Activated naive CD8-positive, alpha-beta T cell treated with anti-CD3 and anti-CD28 coated beads for 36 hours (primary cell): ENCODE data around the gene PTGR1. TPM values are rescaled to one million over a fixed set of nuclear protein-coding genes. Genes with fewer than 3 reads are reported as not detected.
"Not testable (repeated sequence)": the region's sequence is repeated elsewhere in the genome, so short reads cannot be mapped to it uniquely, and the experiment has no call there.

ENCODE experiments used
- DNase-seq: peaks from one replicate; pipeline ENCODE4 v3.0.0; 2021
- H3K27ac Mint-ChIP-seq: one replicate; pipeline ENCODE4 v1.8.0; 2022; ENCODE audit warnings: mild to moderate bottlenecking, moderate library complexity, mixed read lengths
- H3K27me3 Mint-ChIP-seq: one replicate; pipeline ENCODE4 v1.8.0; 2022; ENCODE audit warnings: mild to moderate bottlenecking, mixed read lengths
- H3K36me3 Mint-ChIP-seq: one replicate; pipeline ENCODE4 v1.8.0; 2021; ENCODE audit warnings: mild to moderate bottlenecking, mixed read lengths
- H3K4me1 Mint-ChIP-seq: one replicate; pipeline ENCODE4 v1.8.0; 2021; ENCODE audit warnings: mixed read lengths
- H3K4me3 Mint-ChIP-seq: one replicate; pipeline ENCODE4 v1.8.0; 2022; ENCODE audit warnings: mild to moderate bottlenecking, moderate library complexity, mixed read lengths
- H3K9me3 Mint-ChIP-seq: one replicate; pipeline ENCODE4 v1.8.0; 2022; ENCODE audit warnings: mixed read lengths
- total RNA-seq, 2 experiments: library from RNA; stranded (reverse); gene quantifications; one replicate each; pipeline ENCODE4 v1.2.3, GENCODE V29; 2021

The PTGR1 gene
- total RNA-seq, 2 experiments from 2014 or later = 1.3 to 1.9 TPM

- Mint-ChIP-seq H3K36me3 (no peaks in the 10 kb centered on the region), H3K9me3 (no peaks in the 10 kb centered on the region), H3K4me3 (peak overlapping the region; percentile 80), H3K27ac (no peak overlapping the region), H3K27me3 (peaks cover 51% of the 10 kb centered on the region), H3K4me1 (peaks cover 19% of the 10 kb centered on the region)
- peak; percentile 53 for DNase-seq
Observed at GRCh38 chr9:111597852-111598732, 1.4 kb downstream of the PTGR1 start.

DNA sequence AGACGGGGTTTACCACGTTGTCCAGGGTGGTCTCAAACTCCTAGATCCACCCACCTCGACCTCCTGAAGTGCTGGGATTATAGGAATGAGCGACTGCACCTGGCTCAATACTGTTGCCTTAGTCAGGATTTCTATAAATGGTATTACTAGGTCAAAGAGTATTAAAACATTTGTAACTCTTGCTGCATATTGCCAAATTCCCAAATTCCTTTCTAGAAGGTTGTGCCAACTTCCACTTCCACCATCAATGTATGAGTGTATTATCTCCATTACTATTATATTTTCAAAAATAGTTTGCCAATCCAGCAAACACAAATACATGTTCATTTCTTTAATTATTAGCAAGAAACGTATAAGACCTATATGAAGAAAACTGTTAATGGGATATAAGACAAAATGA lies 10.6 kb downstream of the PTGR1 start:
- H3K36me3 Mint-ChIP-seq = no peaks in the 10 kb centered on the region
- no peak overlapping the region for H3K4me3 Mint-ChIP-seq
- H3K27ac Mint-ChIP-seq = no peak overlapping the region
- no peaks in the 10 kb centered on the region for H3K27me3 Mint-ChIP-seq
- no peaks in the 10 kb centered on the region for H3K4me1 Mint-ChIP-seq
- no peaks in the 10 kb centered on the region for H3K9me3 Mint-ChIP-seq
- DNase-seq = no peak

GRCh38 chr9:111586378-111586777 lies 13.1 kb downstream of the PTGR1 start:
- H3K36me3 Mint-ChIP-seq = no peaks in the 10 kb centered on the region
- no peaks in the 10 kb centered on the region for H3K9me3 Mint-ChIP-seq
- no peaks in the 10 kb centered on the region for H3K27me3 Mint-ChIP-seq
- no peaks in the 10 kb centered on the region for H3K4me1 Mint-ChIP-seq
- no peak overlapping the region for H3K4me3 Mint-ChIP-seq
- DNase-seq = no peak
- H3K27ac Mint-ChIP-seq = no peak overlapping the region

DNA sequence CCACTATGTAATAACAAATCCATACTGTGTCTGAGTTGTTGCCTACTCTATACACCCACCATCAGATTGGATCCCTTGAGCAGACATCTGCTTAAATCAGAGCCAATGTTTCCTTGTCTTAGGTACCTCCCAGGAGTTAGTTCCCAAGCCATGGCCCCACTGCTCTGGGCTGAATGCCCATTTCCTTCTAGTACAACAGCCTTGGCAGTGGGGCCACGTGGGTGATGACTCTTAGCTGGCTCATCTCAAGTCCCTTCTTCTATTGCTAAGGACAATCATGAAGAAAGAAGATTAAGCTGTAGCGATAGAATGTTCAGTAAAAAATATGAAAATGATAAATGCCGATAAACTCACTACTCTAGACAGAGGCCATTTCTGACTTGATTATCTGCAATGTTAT lies 16.6 kb downstream of the PTGR1 start:
- DNase-seq = no peak
- H3K27ac Mint-ChIP-seq = no peak overlapping the region
- no peaks in the 10 kb centered on the region for H3K27me3 Mint-ChIP-seq
- no peaks in the 10 kb centered on the region for H3K9me3 Mint-ChIP-seq
- H3K4me1 Mint-ChIP-seq = no peaks in the 10 kb centered on the region
- no peaks in the 10 kb centered on the region for H3K36me3 Mint-ChIP-seq
- H3K4me3 Mint-ChIP-seq = no peak overlapping the region

DNA sequence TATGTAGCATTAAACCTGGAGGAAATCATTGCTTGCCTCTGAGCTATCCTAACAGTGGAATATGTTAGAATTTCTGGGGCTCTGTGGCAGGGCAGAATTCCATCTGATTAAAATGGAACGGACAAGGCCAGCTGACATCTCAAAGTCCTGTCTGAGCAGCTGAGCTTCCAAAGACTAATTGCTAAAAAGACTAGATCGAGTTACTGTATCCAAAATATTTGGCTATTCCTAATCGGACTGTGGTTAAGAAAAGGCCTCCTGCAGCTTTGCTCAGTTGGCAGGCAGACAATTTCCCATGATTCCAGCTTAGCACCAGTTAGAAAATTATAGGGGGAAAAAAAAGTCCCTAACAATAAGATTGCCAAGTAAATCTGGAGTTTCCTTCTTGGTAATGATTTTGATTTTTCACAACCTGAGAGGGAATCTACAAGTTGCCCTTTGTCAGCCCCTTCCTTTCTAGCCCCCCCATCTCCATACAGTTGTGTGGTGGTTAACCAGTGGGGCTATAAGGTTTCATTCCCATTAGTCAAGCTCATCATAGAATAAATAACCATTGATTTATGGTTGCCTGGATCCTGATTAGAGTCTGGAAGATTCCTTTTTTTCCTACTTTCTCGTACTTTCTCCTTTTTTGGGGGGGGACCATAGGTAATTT lies 26.4 kb downstream of the PTGR1 start:
- Mint-ChIP-seq H3K27me3 (peaks cover 10% of the 10 kb centered on the region), H3K4me3 (no peak overlapping the region), H3K36me3 (peaks cover 13% of the 10 kb centered on the region), H3K4me1 (no peaks in the 10 kb centered on the region), H3K27ac (no peak overlapping the region), H3K9me3 (peaks cover 19% of the 10 kb centered on the region)
- DNase-seq = no peak

DNA sequence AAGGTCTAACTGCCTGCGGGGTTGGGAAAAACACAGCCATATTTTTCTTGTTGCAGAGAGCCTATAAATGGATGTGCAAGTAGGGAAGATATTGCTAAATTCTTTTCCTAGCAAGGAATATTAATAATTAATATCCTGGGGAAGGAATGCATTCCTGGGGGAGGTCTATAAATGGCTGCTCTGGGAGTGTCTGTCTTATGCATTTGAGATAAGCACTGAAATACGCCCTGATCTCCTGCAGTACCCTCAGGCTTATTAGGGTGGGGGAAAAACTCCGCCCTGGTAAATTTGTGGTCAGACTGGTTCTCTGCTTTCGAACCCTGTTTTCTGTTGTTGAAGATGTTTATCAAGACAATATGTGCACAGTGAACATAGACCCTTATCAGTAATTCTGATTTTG lies 31.3 kb downstream of the PTGR1 start:
- H3K27me3 Mint-ChIP-seq, DNase-seq, H3K27ac Mint-ChIP-seq, H3K4me3 Mint-ChIP-seq, H3K4me1 Mint-ChIP-seq: not testable (repeated sequence)
- H3K36me3 Mint-ChIP-seq = peaks cover 24% of the 10 kb centered on the region
- H3K9me3 Mint-ChIP-seq = peaks cover 33% of the 10 kb centered on the region

DNA sequence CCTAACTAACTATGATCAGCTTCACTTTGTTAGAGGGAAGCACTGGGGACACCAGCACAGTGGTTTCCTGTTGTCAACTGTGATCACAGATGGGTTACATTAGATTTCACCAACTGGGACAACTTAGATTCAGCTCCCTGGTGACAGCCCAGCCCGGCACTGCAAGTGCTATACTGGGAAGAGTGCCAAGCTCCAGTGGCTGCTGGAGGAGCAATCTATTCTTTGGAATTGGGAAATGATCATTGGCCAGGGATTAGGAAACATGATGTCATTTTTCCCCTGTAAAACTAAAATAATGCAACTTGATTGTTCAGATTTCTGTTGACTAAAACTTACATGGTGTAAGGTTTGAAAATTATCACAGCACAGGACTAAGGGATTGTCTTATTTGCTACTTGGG lies 33.2 kb downstream of the PTGR1 start:
- H3K27ac Mint-ChIP-seq = no peak overlapping the region
- no peaks in the 10 kb centered on the region for H3K27me3 Mint-ChIP-seq
- H3K36me3 Mint-ChIP-seq = peaks cover 29% of the 10 kb centered on the region
- H3K4me3 Mint-ChIP-seq = no peak overlapping the region
- no peaks in the 10 kb centered on the region for H3K4me1 Mint-ChIP-seq
- peaks cover 33% of the 10 kb centered on the region for H3K9me3 Mint-ChIP-seq
- DNase-seq = no peak

- Mint-ChIP-seq H3K27me3 (no peaks in the 10 kb centered on the region), H3K9me3 (peaks cover 18% of the 10 kb centered on the region), H3K27ac (no peak overlapping the region), H3K36me3 (peaks cover 29% of the 10 kb centered on the region), H3K4me1 (no peaks in the 10 kb centered on the region), H3K4me3 (no peak overlapping the region)
- DNase-seq = no peak
Observed at GRCh38 chr9:111561165-111561719, 38.2 kb downstream of the PTGR1 start.

DNA sequence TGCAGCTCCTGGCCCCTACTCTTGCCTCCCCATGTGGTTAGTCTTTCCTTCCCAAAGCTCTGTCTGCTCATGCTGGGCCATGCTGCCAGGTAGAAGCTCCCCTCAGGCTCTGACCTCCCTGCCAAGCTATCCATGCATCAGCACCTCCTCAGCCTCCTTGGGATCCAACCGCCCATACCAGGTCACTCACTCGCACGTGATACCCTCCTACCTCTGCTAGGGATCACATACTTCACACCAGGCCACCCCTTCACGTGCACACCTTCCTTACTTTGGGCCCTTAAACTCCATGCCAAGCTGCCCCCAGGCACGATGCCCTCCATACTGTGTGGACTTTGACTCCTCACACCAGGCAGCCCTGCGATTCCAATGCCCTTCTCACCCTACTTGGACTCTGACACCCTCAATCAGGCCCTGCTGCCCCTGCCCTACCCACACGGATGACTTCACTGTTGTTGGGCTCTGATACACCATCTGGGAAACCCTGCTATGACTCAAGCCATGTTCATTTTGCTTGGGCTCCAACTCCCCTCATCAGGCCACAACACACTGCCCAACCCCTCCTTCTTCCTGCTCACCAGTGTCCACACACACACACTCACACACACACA lies 40.3 kb downstream of the PTGR1 start:
- Mint-ChIP-seq H3K36me3 (peaks cover 45% of the 10 kb centered on the region), H3K27ac (no peak overlapping the region), H3K4me3 (no peak overlapping the region), H3K9me3 (peaks cover 35% of the 10 kb centered on the region), H3K4me1 (no peaks in the 10 kb centered on the region), H3K27me3 (no peaks in the 10 kb centered on the region)
- DNase-seq = no peak

- not testable (repeated sequence) for H3K4me3 Mint-ChIP-seq, DNase-seq, H3K27ac Mint-ChIP-seq, H3K4me1 Mint-ChIP-seq, H3K27me3 Mint-ChIP-seq
- Mint-ChIP-seq H3K36me3 (peaks cover 57% of the 10 kb centered on the region), H3K9me3 (peaks cover 44% of the 10 kb centered on the region)
Observed at GRCh38 chr9:111555425-111555824, 44.0 kb downstream of the PTGR1 start.

GRCh38 chr9:111548623-111549022 lies 50.8 kb downstream of the PTGR1 start:
- Mint-ChIP-seq H3K9me3 (peaks cover 54% of the 10 kb centered on the region), H3K36me3 (peaks cover 71% of the 10 kb centered on the region), H3K27me3 (no peaks in the 10 kb centered on the region), H3K4me3 (no peak overlapping the region), H3K4me1 (no peaks in the 10 kb centered on the region), H3K27ac (no peak overlapping the region)
- no peak for DNase-seq

- no peaks in the 10 kb centered on the region for H3K27me3 Mint-ChIP-seq
- DNase-seq = no peak
- H3K27ac Mint-ChIP-seq = no peak overlapping the region
- H3K4me3 Mint-ChIP-seq = no peak overlapping the region
- peaks cover 66% of the 10 kb centered on the region for H3K9me3 Mint-ChIP-seq
- no peaks in the 10 kb centered on the region for H3K4me1 Mint-ChIP-seq
- H3K36me3 Mint-ChIP-seq = peaks cover 72% of the 10 kb centered on the region
Observed at GRCh38 chr9:111542497-111543254, 56.8 kb downstream of the PTGR1 start.

DNA sequence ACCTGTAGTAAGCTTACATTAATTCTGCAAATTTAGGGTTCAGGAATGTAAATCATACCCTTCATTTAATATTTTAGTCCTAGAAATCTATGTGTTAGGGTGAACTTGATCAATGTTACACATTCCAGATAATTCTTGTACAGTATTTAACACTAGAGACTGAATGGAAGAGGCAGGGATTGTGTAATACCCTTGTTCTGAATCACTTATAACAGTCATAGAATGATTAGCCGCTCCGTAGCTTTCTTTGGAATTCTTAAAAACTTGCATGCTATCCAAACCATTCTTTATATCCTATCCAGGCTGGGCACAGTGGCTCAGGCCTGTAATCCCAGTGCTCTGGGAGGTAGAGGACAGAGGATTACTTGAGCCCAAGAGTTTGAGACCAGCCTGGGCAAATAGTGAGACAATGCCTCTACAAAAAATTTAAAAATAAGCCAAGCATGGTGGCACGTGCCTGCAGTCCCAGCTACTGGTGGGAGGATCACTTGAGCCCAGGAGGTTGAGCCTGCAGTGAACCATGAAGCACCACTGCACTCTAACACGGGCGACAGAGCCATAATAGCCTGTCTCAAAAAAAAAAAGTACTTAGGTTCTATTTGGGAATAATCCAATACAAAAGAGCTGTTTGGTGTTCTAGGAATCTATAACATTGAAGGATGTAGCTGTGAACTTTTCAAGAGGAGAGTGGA lies 66.2 kb downstream of the PTGR1 start:
- DNase-seq = no peak
- no peak overlapping the region for H3K4me3 Mint-ChIP-seq
- H3K4me1 Mint-ChIP-seq = no peaks in the 10 kb centered on the region
- no peaks in the 10 kb centered on the region for H3K27me3 Mint-ChIP-seq
- no peak overlapping the region for H3K27ac Mint-ChIP-seq
- H3K9me3 Mint-ChIP-seq = peaks cover 30% of the 10 kb centered on the region
- peaks cover 74% of the 10 kb centered on the region for H3K36me3 Mint-ChIP-seq

DNA sequence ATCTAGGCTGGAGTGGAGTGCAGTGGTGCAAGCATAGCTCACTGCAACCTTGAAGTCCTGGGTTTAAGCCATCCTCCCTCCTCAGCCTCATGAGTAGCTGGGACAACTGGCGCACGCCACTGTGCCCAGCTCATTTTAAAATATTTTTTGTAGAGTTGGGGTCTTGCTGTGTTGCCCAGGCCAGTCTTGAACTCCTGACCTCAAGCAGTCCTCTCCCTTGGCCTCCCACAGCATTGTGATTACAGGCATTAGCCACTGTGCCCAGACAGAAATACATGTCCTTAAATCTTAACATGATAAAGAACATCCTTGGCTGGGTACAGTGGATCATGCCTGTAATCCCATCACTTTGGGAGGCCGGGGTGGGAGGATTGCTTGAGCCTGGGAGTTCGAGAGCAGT lies 67.7 kb downstream of the PTGR1 start:
- Mint-ChIP-seq H3K4me1 (no peaks in the 10 kb centered on the region), H3K4me3 (no peak overlapping the region), H3K27me3 (no peaks in the 10 kb centered on the region), H3K27ac (no peak overlapping the region), H3K9me3 (peaks cover 23% of the 10 kb centered on the region), H3K36me3 (peaks cover 67% of the 10 kb centered on the region)
- DNase-seq = no peak
